Mucosa of stomach (tissue), 1 donor: ENCODE measurements around the gene TNFSF10.
"Not testable (repeated sequence)": the region's sequence is repeated elsewhere in the genome, so short reads cannot be mapped to it uniquely, and the experiment has no call there.

Experiments used
- H3K27me3 ChIP-seq: one replicate; pipeline ENCODE4 v1.7.0; 2013; ENCODE audit warnings: mild to moderate bottlenecking, low read length; ENCODE audit not compliant: control insufficient read depth, insufficient read depth
- H3K36me3 ChIP-seq: one replicate; pipeline ENCODE4 v1.7.0; 2013; ENCODE audit warnings: low read length; ENCODE audit not compliant: control insufficient read depth, insufficient read depth
- H3K4me1 ChIP-seq: one replicate; pipeline ENCODE4 v1.7.0; 2013; ENCODE audit warnings: mild to moderate bottlenecking, low read length; ENCODE audit not compliant: control insufficient read depth, insufficient read depth
- H3K4me3 ChIP-seq: one replicate; pipeline ENCODE4 v1.7.0; 2013; ENCODE audit warnings: low read length
- H3K9ac ChIP-seq: one replicate; pipeline ENCODE4 v1.7.0; 2013; ENCODE audit warnings: mild to moderate bottlenecking, low read length, moderate library complexity
- H3K9me3 ChIP-seq: one replicate; pipeline ENCODE4 v1.7.0; 2013; ENCODE audit warnings: mild to moderate bottlenecking, low read length, moderate library complexity; ENCODE audit not compliant: control insufficient read depth
- donor health status: Pancreatic carcinoma.

The TNFSF10 gene

GRCh38 chr3:172524611-172525010 is 1.4 kb upstream of the TNFSF10 start:
- Histone ChIP-seq H3K27me3 (no peaks in the 10 kb centered on the region), H3K36me3 (no peaks in the 10 kb centered on the region), H3K9ac (no peak overlapping the region), H3K4me1 (peaks cover 10% of the 10 kb centered on the region), H3K9me3 (no peaks in the 10 kb centered on the region), H3K4me3 (no peak overlapping the region)

- Histone ChIP-seq H3K4me1 (peaks cover 30% of the 10 kb centered on the region), H3K4me3 (peak overlapping the region; percentile 43), H3K9ac (peak overlapping the region; percentile 73)
- H3K9me3 ChIP-seq, H3K36me3 ChIP-seq, H3K27me3 ChIP-seq: not testable (repeated sequence)
Measured at GRCh38 chr3:172521837-172522726, 1.1 kb downstream of the TNFSF10 start.

GRCh38 chr3:172520301-172520831 is 2.9 kb downstream of the TNFSF10 start:
- Histone ChIP-seq H3K9me3 (no peaks in the 10 kb centered on the region), H3K9ac (peak overlapping the region; percentile 48), H3K36me3 (no peaks in the 10 kb centered on the region), H3K27me3 (no peaks in the 10 kb centered on the region), H3K4me3 (no peak overlapping the region), H3K4me1 (peaks cover 47% of the 10 kb centered on the region)

- H3K4me1 ChIP-seq = peaks cover 53% of the 10 kb centered on the region
- H3K4me3 ChIP-seq = no peak overlapping the region
Measured at GRCh38 chr3:172519740-172520139, 3.5 kb downstream of the TNFSF10 start.

GRCh38 chr3:172518929-172519640 is 4.1 kb downstream of the TNFSF10 start:
- no peaks in the 10 kb centered on the region for H3K9me3 ChIP-seq
- H3K4me1 ChIP-seq = peaks cover 60% of the 10 kb centered on the region
- H3K4me3 ChIP-seq = no peak overlapping the region
- H3K36me3 ChIP-seq = no peaks in the 10 kb centered on the region
- H3K27me3 ChIP-seq = no peaks in the 10 kb centered on the region
- no peak overlapping the region for H3K9ac ChIP-seq

More at GRCh38 chr3:172519740-172520139, 3.5 kb downstream of the TNFSF10 start:
- Histone ChIP-seq H3K27me3 (no peaks in the 10 kb centered on the region), H3K9ac (no peak overlapping the region), H3K9me3 (no peaks in the 10 kb centered on the region), H3K36me3 (no peaks in the 10 kb centered on the region)

GRCh38 chr3:172517859-172518466 is 5.3 kb downstream of the TNFSF10 start:
- no peaks in the 10 kb centered on the region for H3K9me3 ChIP-seq
- H3K27me3 ChIP-seq = no peaks in the 10 kb centered on the region
- peaks cover 64% of the 10 kb centered on the region for H3K4me1 ChIP-seq
- H3K36me3 ChIP-seq = no peaks in the 10 kb centered on the region
- no peak overlapping the region for H3K4me3 ChIP-seq
- H3K9ac ChIP-seq = no peak overlapping the region

GRCh38 chr3:172516318-172517214 is 6.7 kb downstream of the TNFSF10 start:
- Histone ChIP-seq H3K9me3 (no peaks in the 10 kb centered on the region), H3K27me3 (no peaks in the 10 kb centered on the region), H3K4me1 (peaks cover 71% of the 10 kb centered on the region), H3K9ac (no peak overlapping the region), H3K4me3 (no peak overlapping the region), H3K36me3 (peaks cover 5% of the 10 kb centered on the region)

GRCh38 chr3:172515130-172515918 is 7.9 kb downstream of the TNFSF10 start:
- Histone ChIP-seq H3K9me3 (no peaks in the 10 kb centered on the region), H3K4me3 (no peak overlapping the region), H3K36me3 (peaks cover 7% of the 10 kb centered on the region), H3K27me3 (no peaks in the 10 kb centered on the region), H3K4me1 (peaks cover 66% of the 10 kb centered on the region), H3K9ac (no peak overlapping the region)

GRCh38 chr3:172514678-172515077 is 8.6 kb downstream of the TNFSF10 start:
- Histone ChIP-seq H3K4me3 (no peak overlapping the region), H3K27me3 (no peaks in the 10 kb centered on the region), H3K9me3 (no peaks in the 10 kb centered on the region), H3K4me1 (peaks cover 65% of the 10 kb centered on the region), H3K9ac (no peak overlapping the region), H3K36me3 (peaks cover 7% of the 10 kb centered on the region)

GRCh38 chr3:172513488-172513887 is 9.7 kb downstream of the TNFSF10 start:
- Histone ChIP-seq H3K4me1 (peaks cover 59% of the 10 kb centered on the region), H3K9ac (peak overlapping the region; percentile 11), H3K9me3 (no peaks in the 10 kb centered on the region), H3K4me3 (no peak overlapping the region), H3K27me3 (no peaks in the 10 kb centered on the region), H3K36me3 (peaks cover 7% of the 10 kb centered on the region)
